SKM-1 treated with dmso at 0.1 percent for 144 hours (cell line): ENCODE results near the gene GJD3.
A peak's percentile ranks its signal among the peaks of the same experiment; 100 is the strongest.

ENCODE experiments used
- DNase-seq: peaks from one replicate; lab custom pipeline; 2025; ENCODE audit not compliant: unreplicated experiment; lab: John Stamatoyannopoulos, UW

Gene GJD3

GRCh38 chr17:40341808-40342503 lies 22.6 kb downstream of the GJD3 start:
- DNase-seq: no peak

GRCh38 chr17:40340880-40341807 lies 23.4 kb downstream of the GJD3 start:
- no peak for DNase-seq

GRCh38 chr17:40340327-40340726 lies 24.2 kb downstream of the GJD3 start:
- DNase-seq: no peak

- DNase-seq: no peak
These were observed 25.4 kb downstream of the GJD3 start for GRCh38 chr17:40338941-40339649.

- DNase-seq: peak; percentile 91
These were observed 26.5 kb downstream of the GJD3 start for GRCh38 chr17:40338058-40338457.

GRCh38 chr17:40337351-40337750 lies 27.2 kb downstream of the GJD3 start:
- DNase-seq: no peak

- no peak for DNase-seq
These were observed 28.9 kb downstream of the GJD3 start for GRCh38 chr17:40335620-40336019.

- DNase-seq: peak; percentile 88
These were observed 30.6 kb downstream of the GJD3 start for GRCh38 chr17:40333781-40334448.

- DNase-seq: no peak
These were observed 32.5 kb downstream of the GJD3 start for GRCh38 chr17:40331743-40332641.

- no peak for DNase-seq
These were observed 33.6 kb downstream of the GJD3 start for GRCh38 chr17:40330850-40331470.

GRCh38 chr17:40329839-40330794 lies 34.4 kb downstream of the GJD3 start:
- peak; percentile 81 for DNase-seq

GRCh38 chr17:40328386-40328766 lies 36.2 kb downstream of the GJD3 start:
- DNase-seq: no peak

GRCh38 chr17:40327735-40328385 lies 36.7 kb downstream of the GJD3 start:
- no peak for DNase-seq

- DNase-seq: no peak
These were observed 37.2 kb downstream of the GJD3 start for GRCh38 chr17:40327244-40327729.

GRCh38 chr17:40326832-40327199 lies 37.7 kb downstream of the GJD3 start:
- no peak for DNase-seq

GRCh38 chr17:40326014-40326831 lies 38.3 kb downstream of the GJD3 start:
- no peak for DNase-seq
